Measurements from ENCODE around the gene OR1D5. TPM values are rescaled to one million over a fixed set of nuclear protein-coding genes. Genes with fewer than 3 reads are reported as not detected.

OR1D5 gene
- total and polyA plus RNA-seq, 10 of the 15 experiments (the other 5 are each of a cell fraction or from before 2014, with no cell fraction given), result not detected

- H3K4me3 ChIP-seq, result no peak overlapping the region
- 44% methylated on average over 29 of the region's 31 CpGs for WGBS (ENCODE audit: insufficient coverage, insufficient replicate concordance, low lambda C conversion rate, missing lambda C conversion rate)
- FAIRE-seq (no peak), DNase-seq (ENCODE audit: low read depth, low spot score) (no peak), ATAC-seq (no peak)
- H3K27ac ChIP-seq (ENCODE audit: control insufficient read depth, insufficient read depth), result no peak overlapping the region
- ChIA-PET POLR2A (no interaction called here), RAD21 (ENCODE audit: unreplicated experiment) (no interaction called here), CTCF (no interaction called here), SMC1A (ENCODE audit: uncharacterized antibody, unreplicated experiment) (no interaction called here)
- H3K79me2 ChIP-seq (ENCODE audit: control insufficient read depth, insufficient read depth, low read length), result no peaks in the 10 kb centered on the region
- H4K20me1 ChIP-seq (ENCODE audit: control insufficient read depth, insufficient read depth), result no peaks in the 10 kb centered on the region
- no peaks in the 10 kb centered on the region for H3K36me3 ChIP-seq (ENCODE audit: control insufficient read depth in 2 of 2, insufficient read depth in 2 of 2, low read length in 1 of 2)
- in situ Hi-C loops (cut with MboI) (no loop called here), intact Hi-C loops (cut with micrococcal nuclease; ENCODE audit: unreplicated experiment) (no loop called here)
- H3K9ac ChIP-seq (ENCODE audit: control insufficient read depth, insufficient read depth, low read length), result no peak overlapping the region
- H3K4me2 ChIP-seq (ENCODE audit: control insufficient read depth, insufficient read depth), result no peak overlapping the region
- BruUV-seq (replicated peaks), result no TSS peak
- H2AFZ ChIP-seq (ENCODE audit: control insufficient read depth, low read depth, low read length), result no peak overlapping the region
- H3K4me1 ChIP-seq (ENCODE audit: control insufficient read depth, insufficient read depth, low read length), result no peaks in the 10 kb centered on the region
- no peaks in the 10 kb centered on the region for H3K27me3 ChIP-seq (replicated peaks in 1 of 2; ENCODE audit: control insufficient read depth in 2 of 2, insufficient read depth in 2 of 2, low read length in 1 of 2)
- no peaks in the 10 kb centered on the region; the same call in 2 of the 3 replicates for H3K9me3 ChIP-seq (replicated peaks; ENCODE audit: control insufficient read depth, insufficient read depth, low read length)
- TF ChIP-seq SMC3 (IDR thresholded peaks at IDR 0.05; ENCODE audit: borderline replicate concordance, low read length) (no peak), PML (IDR thresholded peaks at IDR 0.05; ENCODE audit: low read length) (no peak), MAX (IDR thresholded peaks at IDR 0.05; ENCODE audit: low read depth, low read length) (no peak), ZNF687 (IDR thresholded peaks at IDR 0.05) (no peak), TBL1XR1 (IDR thresholded peaks at IDR 0.05; ENCODE audit: low read depth, low read length) (no peak), NFIC (IDR thresholded peaks at IDR 0.05; ENCODE audit: low read depth, low read length) (no peak), SREBF2 (IDR thresholded peaks at IDR 0.05; ENCODE audit: low read length) (no peak), ZZZ3 (IDR thresholded peaks at IDR 0.05; ENCODE audit: control insufficient read depth, insufficient read length, low read depth) (no peak), ZNF274 (IDR thresholded peaks at IDR 0.05; ENCODE audit: insufficient read depth, insufficient read length) (no peak), IKZF2 (IDR thresholded peaks at IDR 0.05) (no peak), GABPA (IDR thresholded peaks at IDR 0.05; ENCODE audit: low read depth) (no peak), TCF7 (IDR thresholded peaks at IDR 0.05; ENCODE audit: borderline replicate concordance) (no peak)
- TF ChIP-seq, protein P1, sequence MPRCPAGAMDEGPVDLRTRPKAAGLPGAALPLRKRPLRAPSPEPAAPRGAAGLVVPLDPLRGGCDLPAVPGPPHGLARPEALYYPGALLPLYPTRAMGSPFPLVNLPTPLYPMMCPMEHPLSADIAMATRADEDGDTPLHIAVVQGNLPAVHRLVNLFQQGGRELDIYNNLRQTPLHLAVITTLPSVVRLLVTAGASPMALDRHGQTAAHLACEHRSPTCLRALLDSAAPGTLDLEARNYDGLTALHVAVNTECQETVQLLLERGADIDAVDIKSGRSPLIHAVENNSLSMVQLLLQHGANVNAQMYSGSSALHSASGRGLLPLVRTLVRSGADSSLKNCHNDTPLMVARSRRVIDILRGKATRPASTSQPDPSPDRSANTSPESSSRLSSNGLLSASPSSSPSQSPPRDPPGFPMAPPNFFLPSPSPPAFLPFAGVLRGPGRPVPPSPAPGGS (IDR thresholded peaks at IDR 0.05; ENCODE audit: borderline replicate concordance, insufficient read depth, low read depth, low read length, poor library complexity, severe bottlenecking), result no peak
- TF ChIP-seq, protein P2, sequence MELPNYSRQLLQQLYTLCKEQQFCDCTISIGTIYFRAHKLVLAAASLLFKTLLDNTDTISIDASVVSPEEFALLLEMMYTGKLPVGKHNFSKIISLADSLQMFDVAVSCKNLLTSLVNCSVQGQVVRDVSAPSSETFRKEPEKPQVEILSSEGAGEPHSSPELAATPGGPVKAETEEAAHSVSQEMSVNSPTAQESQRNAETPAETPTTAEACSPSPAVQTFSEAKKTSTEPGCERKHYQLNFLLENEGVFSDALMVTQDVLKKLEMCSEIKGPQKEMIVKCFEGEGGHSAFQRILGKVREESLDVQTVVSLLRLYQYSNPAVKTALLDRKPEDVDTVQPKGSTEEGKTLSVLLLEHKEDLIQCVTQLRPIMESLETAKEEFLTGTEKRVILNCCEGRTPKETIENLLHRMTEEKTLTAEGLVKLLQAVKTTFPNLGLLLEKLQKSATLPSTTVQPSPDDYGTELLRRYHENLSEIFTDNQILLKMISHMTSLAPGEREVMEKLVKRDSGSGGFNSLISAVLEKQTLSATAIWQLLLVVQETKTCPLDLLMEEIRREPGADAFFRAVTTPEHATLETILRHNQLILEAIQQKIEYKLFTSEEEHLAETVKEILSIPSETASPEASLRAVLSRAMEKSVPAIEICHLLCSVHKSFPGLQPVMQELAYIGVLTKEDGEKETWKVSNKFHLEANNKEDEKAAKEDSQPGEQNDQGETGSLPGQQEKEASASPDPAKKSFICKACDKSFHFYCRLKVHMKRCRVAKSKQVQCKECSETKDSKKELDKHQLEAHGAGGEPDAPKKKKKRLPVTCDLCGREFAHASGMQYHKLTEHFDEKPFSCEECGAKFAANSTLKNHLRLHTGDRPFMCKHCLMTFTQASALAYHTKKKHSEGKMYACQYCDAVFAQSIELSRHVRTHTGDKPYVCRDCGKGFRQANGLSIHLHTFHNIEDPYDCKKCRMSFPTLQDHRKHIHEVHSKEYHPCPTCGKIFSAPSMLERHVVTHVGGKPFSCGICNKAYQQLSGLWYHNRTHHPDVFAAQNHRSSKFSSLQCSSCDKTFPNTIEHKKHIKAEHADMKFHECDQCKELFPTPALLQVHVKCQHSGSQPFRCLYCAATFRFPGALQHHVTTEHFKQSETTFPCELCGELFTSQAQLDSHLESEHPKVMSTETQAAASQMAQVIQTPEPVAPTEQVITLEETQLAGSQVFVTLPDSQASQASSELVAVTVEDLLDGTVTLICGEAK (IDR thresholded peaks at IDR 0.05; ENCODE audit: borderline replicate concordance), result no peak
These were observed 36.3 kb downstream of the OR1D5 start for GRCh38 chr17:3026856-3027751.

Data from GM12878 (cell line).